Peyer's patch (tissue), 4 donors: ENCODE results near the gene GIGYF2.

Experiments
- CTCF ChIP-seq, 6 experiments: fragments of 450-650 bp in 4 of 6; fragments of 200-600 bp in 2 of 6; sonication (generic) in 1 of 6; IDR thresholded peaks; one replicate each; pipeline ENCODE4 v1.5.1; 2017 to 2019; ENCODE audit warnings: antibody characterized with exemption in 6 of 6, mild to moderate bottlenecking in 3 of 6, moderate library complexity in 1 of 6
- POLR2A ChIP-seq, 2 donors: fragments of 450-650 bp; IDR thresholded peaks; one replicate each; pipeline ENCODE4 v1.5.1; 2017; ENCODE audit warnings: antibody characterized with exemption in 2 of 2, mild to moderate bottlenecking in 2 of 2, moderate library complexity in 2 of 2

GRCh38 chr2:232767866-232768265, 70.7 kb downstream of the GIGYF2 start:
- TF ChIP-seq CTCF (IDR thresholded peaks at IDR 0.05) (no peak), POLR2A (IDR thresholded peaks at IDR 0.05) (no peak)
